ENCODE data around the gene IKBKE.

IKBKE gene

GRCh38 chr1:206544562-206545257 is 74.4 kb downstream of the IKBKE start:
- peak; percentile 86 for DNase-seq (ENCODE audit: low read depth, low spot score)
- Histone ChIP-seq H3K9ac (ENCODE audit: insufficient read length, low read depth) (peak overlapping the region; percentile 37), H3K4me1 (ENCODE audit: insufficient read depth, insufficient read length) (no peaks in the 10 kb centered on the region), H3K4me3 (ENCODE audit: insufficient read length, low read depth) (no peak overlapping the region), H3K27me3 (ENCODE audit: insufficient read depth, insufficient read length) (no peaks in the 10 kb centered on the region), H3K36me3 (ENCODE audit: insufficient read depth, insufficient read length, low read length) (no peaks in the 10 kb centered on the region), H3K9me3 (ENCODE audit: insufficient read depth, low read length) (no peaks in the 10 kb centered on the region)
- TF ChIP-seq SUZ12 (IDR thresholded peaks at IDR 0.05; ENCODE audit: extremely low read depth, insufficient read depth, insufficient read length), result no peak
- TF ChIP-seq YY1 (IDR thresholded peaks at IDR 0.05; ENCODE audit: insufficient read depth, insufficient read length), result no peak
- TF ChIP-seq ZNF274 (IDR thresholded peaks at IDR 0.05; ENCODE audit: low read depth, low read length), result no peak

DNA sequence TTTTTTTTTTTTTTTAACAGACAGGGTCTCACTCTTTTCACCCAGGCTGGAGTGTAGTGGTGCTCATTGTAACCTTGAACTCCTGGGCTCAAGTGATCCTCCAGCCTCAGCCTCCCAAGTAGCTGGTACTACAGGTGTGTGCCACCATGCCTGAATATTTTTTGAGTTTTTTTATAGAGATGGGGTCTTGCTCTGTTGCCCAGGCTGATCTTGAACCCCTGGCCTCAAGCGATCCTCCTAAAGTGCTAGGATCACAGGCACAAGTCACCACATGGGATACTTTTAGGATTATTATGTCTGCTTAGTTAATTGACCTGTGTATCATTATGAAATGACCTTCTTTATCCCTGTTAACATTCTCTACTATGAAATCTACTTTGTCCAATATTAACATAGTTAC is 75.1 kb downstream of the IKBKE start:
- Histone ChIP-seq H3K9me3 (ENCODE audit: insufficient read depth, low read length) (no peaks in the 10 kb centered on the region), H3K9ac (ENCODE audit: insufficient read length, low read depth) (no peak overlapping the region), H3K27me3 (ENCODE audit: insufficient read depth, insufficient read length) (no peaks in the 10 kb centered on the region), H3K4me1 (ENCODE audit: insufficient read depth, insufficient read length) (no peaks in the 10 kb centered on the region), H3K36me3 (ENCODE audit: insufficient read depth, insufficient read length, low read length) (no peaks in the 10 kb centered on the region), H3K4me3 (ENCODE audit: insufficient read length, low read depth) (no peak overlapping the region)
- TF ChIP-seq SUZ12 (IDR thresholded peaks at IDR 0.05; ENCODE audit: extremely low read depth, insufficient read depth, insufficient read length), result no peak
- no peak for TF ChIP-seq ZNF274 (IDR thresholded peaks at IDR 0.05; ENCODE audit: low read depth, low read length)
- TF ChIP-seq YY1 (IDR thresholded peaks at IDR 0.05; ENCODE audit: insufficient read depth, insufficient read length), result no peak
- no peak for DNase-seq (ENCODE audit: low read depth, low spot score)

Data from NT2/D1 (cell line).